Naive thymus-derived CD4-positive, alpha-beta T cell (primary cell): ENCODE data around the gene ADCY4. TPM values are rescaled to one million over a fixed set of nuclear protein-coding genes. Genes with fewer than 3 reads are reported as not detected.

Experiments used
- ATAC-seq: fragments of 150-1000 bp; cut with Tn5 transposase; 2 replicates; pipeline ENCODE4 v1.10.0; 2021; ENCODE audit warnings: mild to moderate bottlenecking, moderate library complexity
- CTCF ChIA-PET: fragments of 350-600 bp; sonication (Branson Sonifier 250); formaldehyde crosslinking; loops from one replicate; lab custom pipeline; 2021; ENCODE audit warnings: antibody characterized with exemption; lab: Charles Lee
- POLR2A ChIA-PET: fragments of 350-600 bp; sonication (Branson Sonifier 250); formaldehyde crosslinking; loops from one replicate; lab custom pipeline; 2021; ENCODE audit warnings: antibody characterized with exemption, inconsistent platforms; lab: Charles Lee
- DNase-seq, 9 donors: peaks; one replicate each; pipeline versions ENCODE4 v3.0.0 to v3.0.0-alpha.2; 2020 to 2022; ENCODE audit warnings: mixed read lengths in 1 of 9
- H3K27ac ChIP-seq: one replicate; pipeline ENCODE4 v1.7.0; 2013; ENCODE audit warnings: mild to moderate bottlenecking, low read depth, low read length, moderate library complexity
- H3K27me3 ChIP-seq, 2 donors: one replicate each; pipeline ENCODE4 v1.7.0; 2013; ENCODE audit warnings: low read length in 2 of 2, mild to moderate bottlenecking in 2 of 2, moderate library complexity in 2 of 2; ENCODE audit not compliant: control insufficient read depth in 2 of 2, insufficient read depth in 2 of 2
- H3K36me3 ChIP-seq, 3 experiments: 1 replicate in 2 of 3; 2 replicates in 1 of 3; pipeline ENCODE4 v1.7.0; 2013; ENCODE audit warnings: low read length in 3 of 3, mild to moderate bottlenecking in 3 of 3, moderate library complexity in 1 of 3; ENCODE audit not compliant: insufficient read depth in 3 of 3, control insufficient read depth in 2 of 3
- H3K4me1 ChIP-seq, 2 donors: one replicate each; pipeline ENCODE4 v1.7.0; 2013; ENCODE audit warnings: low read length in 2 of 2, mild to moderate bottlenecking in 2 of 2, moderate library complexity in 1 of 2; ENCODE audit not compliant: control insufficient read depth in 2 of 2, insufficient read depth in 2 of 2
- H3K4me3 ChIP-seq: 2 replicates; pipeline ENCODE4 v1.7.0; 2013; ENCODE audit warnings: mild to moderate bottlenecking, low read length
- H3K9me3 ChIP-seq, 3 experiments: 1 replicate in 2 of 3; 2 replicates in 1 of 3; pipeline ENCODE4 v1.7.0; 2013; ENCODE audit warnings: low read length in 3 of 3; ENCODE audit not compliant: control insufficient read depth in 2 of 3
- H3K27ac Mint-ChIP-seq, 9 donors: one replicate each; pipeline ENCODE4 v1.8.0; 2020 to 2022; ENCODE audit warnings: mixed read lengths in 9 of 9, mild to moderate bottlenecking in 8 of 9, moderate library complexity in 5 of 9, inconsistent platforms in 2 of 9
- H3K27me3 Mint-ChIP-seq, 5 donors: one replicate each; pipeline ENCODE4 v1.8.0; 2021 to 2022; ENCODE audit warnings: mixed read lengths in 5 of 5, mild to moderate bottlenecking in 1 of 5
- H3K36me3 Mint-ChIP-seq, 5 donors: one replicate each; pipeline ENCODE4 v1.8.0; 2020 to 2022; ENCODE audit warnings: mixed read lengths in 5 of 5, mild to moderate bottlenecking in 3 of 5, inconsistent platforms in 1 of 5
- H3K4me1 Mint-ChIP-seq, 7 donors: one replicate each; pipeline ENCODE4 v1.8.0; 2020 to 2022; ENCODE audit warnings: mixed read lengths in 7 of 7, mild to moderate bottlenecking in 3 of 7, inconsistent platforms in 1 of 7
- H3K4me3 Mint-ChIP-seq, 10 donors: one replicate each; pipeline ENCODE4 v1.8.0; 2020 to 2022; ENCODE audit warnings: mild to moderate bottlenecking in 10 of 10, mixed read lengths in 10 of 10, moderate library complexity in 6 of 10, inconsistent platforms in 2 of 10
- H3K9me3 Mint-ChIP-seq, 11 donors: one replicate each; pipeline ENCODE4 v1.8.0; 2020 to 2022; ENCODE audit warnings: mixed read lengths in 11 of 11, mild to moderate bottlenecking in 4 of 11, inconsistent platforms in 1 of 11, moderate library complexity in 1 of 11
- intact Hi-C, 2 donors: fragments of 100-400 bp; cut with micrococcal nuclease; formaldehyde crosslinking; loops; one replicate each; pipeline ENCODE4 v1.15.1; 2023
- polyA plus RNA-seq, 2 donors: library from polyadenylated mRNA; unstranded; fragments of 300-500 nt; fragmentation: Illumina TruSeq; gene quantifications; one replicate each; pipeline ENCODE4 v1.2.3, GENCODE V29; 2021
- total RNA-seq, 6 experiments: library from RNA in 5 of 6; stranded (reverse) in 5 of 6; gene quantifications; 1 replicate in 5 of 6; 2 replicates in 1 of 6; pipeline ENCODE4 v1.2.3 and lab custom pipeline; 2021 to 2026

Gene ADCY4
- total and polyA plus RNA-seq, 7 experiments from 2014 or later = 0.25 to 10.2 (median 5.6) TPM; not detected in 1

GRCh38 chr14:24289649-24290280 lies 45.1 kb downstream of the ADCY4 start:
- no peak overlapping the region for H3K4me3 Mint-ChIP-seq
- peaks cover 0 to 28% (median 12%) of the 10 kb centered on the region in 5 donors for H3K36me3 Mint-ChIP-seq
- ATAC-seq = peak; percentile 63
- Histone ChIP-seq H3K9me3 (no peaks in the 10 kb centered on the region), H3K27me3 (no peaks in the 10 kb centered on the region), H3K27ac (no peak overlapping the region), H3K4me3 (no peak overlapping the region), H3K36me3 (peaks cover 0 to 38% (median 5%) of the 10 kb centered on the region in 3 experiments), H3K4me1 (no peaks in the 10 kb centered on the region)
- peak in 1 of 9 donors; percentile 62 for DNase-seq
- CTCF ChIA-PET = interaction anchor here (0.6 to 2.1 kb wide), 8 partner anchors 10 to 46 kb away, joined by 3 to 8 read pairs (median 4); partner anchors contain the start of genes CIDEB, DHRS1, NOP9 and TINF2
- H3K27me3 Mint-ChIP-seq = peaks cover 0 to 2% (median 0%) of the 10 kb centered on the region in 5 donors
- H3K9me3 Mint-ChIP-seq = peaks cover 0 to 2% (median 0%) of the 10 kb centered on the region in 11 donors
- H3K4me1 Mint-ChIP-seq = peaks cover 0 to 17% (median 3%) of the 10 kb centered on the region in 7 donors
- POLR2A ChIA-PET = interaction anchor here (0.8 to 4.2 kb wide), 8 partner anchors 10 to 83 kb away, joined by 3 to 21 read pairs (median 4); partner anchors contain the start of genes DHRS1, NOP9, RABGGTA and TINF2
- intact Hi-C loops = no loop called here
- peak overlapping the region in 1 of 9 donors; percentile 28 for H3K27ac Mint-ChIP-seq

- H3K36me3 Mint-ChIP-seq = peaks cover 0 to 20% (median 10%) of the 10 kb centered on the region in 5 donors
- Histone ChIP-seq H3K4me1 (no peaks in the 10 kb centered on the region), H3K27ac (no peak overlapping the region), H3K9me3 (no peaks in the 10 kb centered on the region), H3K4me3 (no peak overlapping the region), H3K36me3 (peaks cover 0 to 28% (median 5%) of the 10 kb centered on the region in 3 experiments), H3K27me3 (no peaks in the 10 kb centered on the region)
- peak overlapping the region in 1 of 9 donors; percentile 32 for H3K27ac Mint-ChIP-seq
- no peak overlapping the region for H3K4me3 Mint-ChIP-seq
- peaks cover 0 to 17% (median 3%) of the 10 kb centered on the region in 7 donors for H3K4me1 Mint-ChIP-seq
- ChIA-PET POLR2A (no interaction called here), CTCF (interaction anchor here (1.2 kb wide), 1 partner anchor 44 kb away, joined by 5 read pairs; the partner anchor contains the start of gene TINF2)
- peaks cover 0 to 2% (median 0%) of the 10 kb centered on the region in 5 donors for H3K27me3 Mint-ChIP-seq
- DNase-seq (no peak), ATAC-seq (no peak)
- no peaks in the 10 kb centered on the region for H3K9me3 Mint-ChIP-seq
- intact Hi-C loops = no loop called here
These were observed 47.9 kb downstream of the ADCY4 start for GRCh38 chr14:24286996-24287395.

- no peak overlapping the region for H3K27ac ChIP-seq
- POLR2A ChIA-PET = no interaction called here
- peaks cover 0 to 5% (median 2%) of the 10 kb centered on the region in 5 donors for H3K36me3 Mint-ChIP-seq
These were observed 49.5 kb downstream of the ADCY4 start for GRCh38 chr14:24285351-24285750.

GRCh38 chr14:24284501-24285035 lies 50.3 kb downstream of the ADCY4 start:
- Histone ChIP-seq H3K27me3 (no peaks in the 10 kb centered on the region), H3K4me3 (no peak overlapping the region), H3K4me1 (peaks cover 1 to 5% of the 10 kb centered on the region in 2 donors), H3K9me3 (no peaks in the 10 kb centered on the region), H3K27ac (no peak overlapping the region), H3K36me3 (peaks cover 0 to 4% (median 0%) of the 10 kb centered on the region in 3 experiments)
- DNase-seq = no peak
- Mint-ChIP-seq H3K4me3 (no peak overlapping the region), H3K4me1 (peaks cover 10 to 16% (median 12%) of the 10 kb centered on the region in 7 donors), H3K9me3 (no peaks in the 10 kb centered on the region), H3K27ac (peak overlapping the region in 1 of 9 donors; percentile 88), H3K27me3 (peaks cover 0 to 2% (median 0%) of the 10 kb centered on the region in 5 donors), H3K36me3 (peaks cover 0 to 1% (median 0%) of the 10 kb centered on the region in 5 donors)
- intact Hi-C loops = no loop called here
- ATAC-seq = no peak
- ChIA-PET CTCF (interaction anchor here (1.9 kb wide), 1 partner anchor 13 kb away, joined by 6 read pairs; no protein-coding TSS in a partner anchor), POLR2A (no interaction called here)

More at GRCh38 chr14:24285351-24285750, 49.5 kb downstream of the ADCY4 start:
- no peaks in the 10 kb centered on the region for H3K27me3 ChIP-seq
- no peaks in the 10 kb centered on the region for H3K9me3 ChIP-seq
- Mint-ChIP-seq H3K4me3 (no peak overlapping the region), H3K4me1 (peaks cover 2 to 18% (median 4%) of the 10 kb centered on the region in 7 donors), H3K27ac (peak overlapping the region in 3 of 9 donors; percentile 2 to 88 (median 28)), H3K27me3 (peaks cover 0 to 2% (median 0%) of the 10 kb centered on the region in 5 donors), H3K9me3 (no peaks in the 10 kb centered on the region)
- CTCF ChIA-PET = no interaction called here
- DNase-seq (no peak), ATAC-seq (no peak)
- intact Hi-C loops = no loop called here
- H3K4me1 ChIP-seq = no peaks in the 10 kb centered on the region
- H3K36me3 ChIP-seq = peaks cover 0 to 12% (median 0%) of the 10 kb centered on the region in 3 experiments
- H3K4me3 ChIP-seq = no peak overlapping the region

- CTCF ChIA-PET = interaction anchor here (1.9 kb wide), 1 partner anchor 14 kb away, joined by 6 read pairs; no protein-coding TSS in a partner anchor
- no peak overlapping the region for H3K27ac ChIP-seq
These were observed 50.9 kb downstream of the ADCY4 start for GRCh38 chr14:24283796-24284460.

GRCh38 chr14:24282736-24283135 lies 52.1 kb downstream of the ADCY4 start:
- H3K4me3 Mint-ChIP-seq = no peak overlapping the region
- Histone ChIP-seq H3K4me1 (peaks cover 6 to 14% of the 10 kb centered on the region in 2 donors), H3K27me3 (no peaks in the 10 kb centered on the region), H3K36me3 (no peaks in the 10 kb centered on the region), H3K4me3 (no peak overlapping the region), H3K27ac (no peak overlapping the region), H3K9me3 (no peaks in the 10 kb centered on the region)
- ATAC-seq (no peak), DNase-seq (no peak)
- peaks cover 22 to 27% (median 27%) of the 10 kb centered on the region in 7 donors for H3K4me1 Mint-ChIP-seq
- H3K36me3 Mint-ChIP-seq = peaks cover 0 to 1% (median 0%) of the 10 kb centered on the region in 5 donors
- peak overlapping the region in 2 of 9 donors; percentile 22 to 73 for H3K27ac Mint-ChIP-seq
- H3K27me3 Mint-ChIP-seq = peaks cover 0 to 2% (median 0%) of the 10 kb centered on the region in 5 donors
- CTCF ChIA-PET = interaction anchor here (0.6 to 1.9 kb wide), 4 partner anchors 15 to 149 kb away, joined by 3 to 6 read pairs (median 4); partner anchors contain the start of gene CIDEB
- H3K9me3 Mint-ChIP-seq = peaks cover 0 to 3% (median 0%) of the 10 kb centered on the region in 11 donors
- POLR2A ChIA-PET = interaction anchor here (0.9 kb wide), 1 partner anchor 12 kb away, joined by 3 read pairs; no protein-coding TSS in a partner anchor
- intact Hi-C loops = no loop called here

More at GRCh38 chr14:24283796-24284460, 50.9 kb downstream of the ADCY4 start:
- POLR2A ChIA-PET = interaction anchor here (0.8 to 0.9 kb wide), 2 partner anchors 12 to 40 kb away, joined by 4 read pairs; partner anchors contain the start of gene RABGGTA
- Histone ChIP-seq H3K36me3 (no peaks in the 10 kb centered on the region), H3K4me3 (no peak overlapping the region), H3K9me3 (no peaks in the 10 kb centered on the region), H3K4me1 (peaks cover 6 to 11% of the 10 kb centered on the region in 2 donors), H3K27me3 (no peaks in the 10 kb centered on the region)
- Mint-ChIP-seq H3K4me3 (no peak overlapping the region), H3K27ac (peak overlapping the region in 3 of 9 donors; percentile 32 to 74 (median 47)), H3K4me1 (peaks cover 16 to 20% (median 18%) of the 10 kb centered on the region in 7 donors), H3K27me3 (peaks cover 0 to 2% (median 0%) of the 10 kb centered on the region in 5 donors), H3K9me3 (no peaks in the 10 kb centered on the region), H3K36me3 (peaks cover 0 to 1% (median 0%) of the 10 kb centered on the region in 5 donors)
- intact Hi-C loops = no loop called here
- no peak for ATAC-seq
- no peak for DNase-seq
